Renal pelvis (tissue), 12 donors: ENCODE data around the gene GNL3. TPM values are rescaled to one million over a fixed set of nuclear protein-coding genes. Genes with fewer than 3 reads are reported as not detected.
A peak's percentile ranks its signal among the peaks of the same experiment; 100 is the strongest.
"Not testable (repeated sequence)": the region's sequence is repeated elsewhere in the genome, so short reads cannot be mapped to it uniquely, and the experiment has no call there.

Experiments used
- DNase-seq: peaks from one replicate; pipeline ENCODE4 v3.0.0-alpha.2; 2013
- long read RNA-seq, 16 experiments: transcript quantifications; one replicate each; lab custom pipeline, GENCODE V29; 2026
- polyA plus RNA-seq, 3 donors: library from polyadenylated mRNA; unstranded; fragments of 120-200 nt; gene quantifications; one replicate each; pipeline ENCODE4 v1.2.1, GENCODE V29; 2013; ENCODE audit not compliant: insufficient read length in 3 of 3

Gene GNL3, protein sequence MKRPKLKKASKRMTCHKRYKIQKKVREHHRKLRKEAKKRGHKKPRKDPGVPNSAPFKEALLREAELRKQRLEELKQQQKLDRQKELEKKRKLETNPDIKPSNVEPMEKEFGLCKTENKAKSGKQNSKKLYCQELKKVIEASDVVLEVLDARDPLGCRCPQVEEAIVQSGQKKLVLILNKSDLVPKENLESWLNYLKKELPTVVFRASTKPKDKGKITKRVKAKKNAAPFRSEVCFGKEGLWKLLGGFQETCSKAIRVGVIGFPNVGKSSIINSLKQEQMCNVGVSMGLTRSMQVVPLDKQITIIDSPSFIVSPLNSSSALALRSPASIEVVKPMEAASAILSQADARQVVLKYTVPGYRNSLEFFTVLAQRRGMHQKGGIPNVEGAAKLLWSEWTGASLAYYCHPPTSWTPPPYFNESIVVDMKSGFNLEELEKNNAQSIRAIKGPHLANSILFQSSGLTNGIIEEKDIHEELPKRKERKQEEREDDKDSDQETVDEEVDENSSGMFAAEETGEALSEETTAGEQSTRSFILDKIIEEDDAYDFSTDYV
- polyA plus RNA-seq = 100 to 1,000 TPM in 2 of 3 donors, 10 to 100 TPM in 1; 92.6 to 111 (median 106) TPM
- long read RNA-seq, donor 1, transcript GNL3-202 (15 exons, 2,040 nt) = major isoform, 22 of 144 reads
- long read RNA-seq, donor 1, transcript GNL3-204 (4 exons, 597 nt) = minor isoform, 14 of 144 reads
- long read RNA-seq, donor 1, partial matches to known transcripts = 56 of 144 reads
- long read RNA-seq, donor 1, other reads (novel, unspliced or antisense) = 51 of 144 reads
- long read RNA-seq, donor 2, transcript GNL3-202 (15 exons, 2,040 nt) = major isoform, 26 of 127 reads
- long read RNA-seq, donor 2, transcript GNL3-204 (4 exons, 597 nt) = minor isoform, 9 of 127 reads
- long read RNA-seq, donor 2, partial matches to known transcripts = 51 of 127 reads
- long read RNA-seq, donor 2, other reads (novel, unspliced or antisense) = 38 of 127 reads
- long read RNA-seq, donor 3, transcript GNL3-204 (4 exons, 597 nt) = major isoform, 13 of 122 reads
- long read RNA-seq, donor 3, transcript GNL3-202 (15 exons, 2,040 nt) = minor isoform, 12 of 122 reads
- long read RNA-seq, donor 3, partial matches to known transcripts = 90 of 122 reads
- long read RNA-seq, donor 3, other reads (novel, unspliced or antisense) = 0 of 122 reads
- long read RNA-seq, donor 4, transcript GNL3-202 (15 exons, 2,040 nt) = major isoform, 9 of 57 reads
- long read RNA-seq, donor 4, transcript GNL3-204 (4 exons, 597 nt) = minor isoform, 5 of 57 reads
- long read RNA-seq, donor 4, partial matches to known transcripts = 40 of 57 reads
- long read RNA-seq, donor 4, other reads (novel, unspliced or antisense) = 0 of 57 reads
- long read RNA-seq, donor 5, transcript GNL3-204 (4 exons, 597 nt) = major isoform, 12 of 22 reads
- long read RNA-seq, donor 5, transcript GNL3-202 (15 exons, 2,040 nt) = minor isoform, 8 of 22 reads
- long read RNA-seq, donor 5, partial matches to known transcripts = 0 of 22 reads
- long read RNA-seq, donor 5, other reads (novel, unspliced or antisense) = 0 of 22 reads
- long read RNA-seq, donor 6, transcript GNL3-202 (15 exons, 2,040 nt) = major isoform, 10 of 76 reads
- long read RNA-seq, donor 6, transcript GNL3-204 (4 exons, 597 nt) = minor isoform, 8 of 76 reads
- long read RNA-seq, donor 6, partial matches to known transcripts = 33 of 76 reads
- long read RNA-seq, donor 6, other reads (novel, unspliced or antisense) = 22 of 76 reads
- long read RNA-seq, donor 7, transcript GNL3-202 (15 exons, 2,040 nt) = major isoform, 18 of 87 reads
- long read RNA-seq, donor 7, transcript GNL3-204 (4 exons, 597 nt) = minor isoform, 11 of 87 reads
- long read RNA-seq, donor 7, partial matches to known transcripts = 36 of 87 reads
- long read RNA-seq, donor 7, other reads (novel, unspliced or antisense) = 21 of 87 reads
- long read RNA-seq, donor 8, transcript GNL3-202 (15 exons, 2,040 nt) = major isoform, 6 of 60 reads
- long read RNA-seq, donor 8, partial matches to known transcripts = 30 of 60 reads
- long read RNA-seq, donor 8, other reads (novel, unspliced or antisense) = 20 of 60 reads
- long read RNA-seq, donor 9, transcript GNL3-202 (15 exons, 2,040 nt) = major isoform, 15 of 143 reads
- long read RNA-seq, donor 9, transcript GNL3-204 (4 exons, 597 nt) = minor isoform, 5 of 143 reads
- long read RNA-seq, donor 9, partial matches to known transcripts = 76 of 143 reads
- long read RNA-seq, donor 9, other reads (novel, unspliced or antisense) = 45 of 143 reads
- long read RNA-seq, donor 10, transcript GNL3-204 (4 exons, 597 nt) = major isoform, 20 of 102 reads
- long read RNA-seq, donor 10, transcript GNL3-202 (15 exons, 2,040 nt) = minor isoform, 18 of 102 reads
- long read RNA-seq, donor 10, partial matches to known transcripts = 42 of 102 reads
- long read RNA-seq, donor 10, other reads (novel, unspliced or antisense) = 20 of 102 reads
- long read RNA-seq, donor 11, transcript GNL3-202 (15 exons, 2,040 nt) = minor isoform, 8 of 26 reads
- long read RNA-seq, donor 11, transcript GNL3-204 (4 exons, 597 nt) = major isoform, 12 of 26 reads
- long read RNA-seq, donor 11, partial matches to known transcripts = 5 of 26 reads
- long read RNA-seq, donor 11, other reads (novel, unspliced or antisense) = 0 of 26 reads
- long read RNA-seq, donor 12, transcript GNL3-204 (4 exons, 597 nt) = minor isoform, 10 of 143 reads
- long read RNA-seq, donor 12, transcript GNL3-202 (15 exons, 2,040 nt) = major isoform, 19 of 143 reads
- long read RNA-seq, donor 12, partial matches to known transcripts = 61 of 143 reads
- long read RNA-seq, donor 12, other reads (novel, unspliced or antisense) = 50 of 143 reads
- long read RNA-seq, donor 13, transcript GNL3-202 (15 exons, 2,040 nt) = minor isoform, 5 of 29 reads
- long read RNA-seq, donor 13, transcript GNL3-204 (4 exons, 597 nt) = major isoform, 10 of 29 reads
- long read RNA-seq, donor 13, transcript GNL3-212 (2 exons, 523 nt) = minor isoform, 5 of 29 reads
- long read RNA-seq, donor 13, partial matches to known transcripts = 9 of 29 reads
- long read RNA-seq, donor 13, other reads (novel, unspliced or antisense) = 0 of 29 reads
- long read RNA-seq, donor 14 = 0 reads
- long read RNA-seq, donor 15, transcript GNL3-202 (15 exons, 2,040 nt) = major isoform, 23 of 70 reads
- long read RNA-seq, donor 15, transcript GNL3-204 (4 exons, 597 nt) = minor isoform, 16 of 70 reads
- long read RNA-seq, donor 15, partial matches to known transcripts = 27 of 70 reads
- long read RNA-seq, donor 15, other reads (novel, unspliced or antisense) = 0 of 70 reads
- long read RNA-seq, donor 16, transcript GNL3-202 (15 exons, 2,040 nt) = major isoform, 21 of 57 reads
- long read RNA-seq, donor 16, transcript GNL3-204 (4 exons, 597 nt) = minor isoform, 12 of 57 reads
- long read RNA-seq, donor 16, partial matches to known transcripts = 19 of 57 reads
- long read RNA-seq, donor 16, other reads (novel, unspliced or antisense) = 0 of 57 reads

DNA sequence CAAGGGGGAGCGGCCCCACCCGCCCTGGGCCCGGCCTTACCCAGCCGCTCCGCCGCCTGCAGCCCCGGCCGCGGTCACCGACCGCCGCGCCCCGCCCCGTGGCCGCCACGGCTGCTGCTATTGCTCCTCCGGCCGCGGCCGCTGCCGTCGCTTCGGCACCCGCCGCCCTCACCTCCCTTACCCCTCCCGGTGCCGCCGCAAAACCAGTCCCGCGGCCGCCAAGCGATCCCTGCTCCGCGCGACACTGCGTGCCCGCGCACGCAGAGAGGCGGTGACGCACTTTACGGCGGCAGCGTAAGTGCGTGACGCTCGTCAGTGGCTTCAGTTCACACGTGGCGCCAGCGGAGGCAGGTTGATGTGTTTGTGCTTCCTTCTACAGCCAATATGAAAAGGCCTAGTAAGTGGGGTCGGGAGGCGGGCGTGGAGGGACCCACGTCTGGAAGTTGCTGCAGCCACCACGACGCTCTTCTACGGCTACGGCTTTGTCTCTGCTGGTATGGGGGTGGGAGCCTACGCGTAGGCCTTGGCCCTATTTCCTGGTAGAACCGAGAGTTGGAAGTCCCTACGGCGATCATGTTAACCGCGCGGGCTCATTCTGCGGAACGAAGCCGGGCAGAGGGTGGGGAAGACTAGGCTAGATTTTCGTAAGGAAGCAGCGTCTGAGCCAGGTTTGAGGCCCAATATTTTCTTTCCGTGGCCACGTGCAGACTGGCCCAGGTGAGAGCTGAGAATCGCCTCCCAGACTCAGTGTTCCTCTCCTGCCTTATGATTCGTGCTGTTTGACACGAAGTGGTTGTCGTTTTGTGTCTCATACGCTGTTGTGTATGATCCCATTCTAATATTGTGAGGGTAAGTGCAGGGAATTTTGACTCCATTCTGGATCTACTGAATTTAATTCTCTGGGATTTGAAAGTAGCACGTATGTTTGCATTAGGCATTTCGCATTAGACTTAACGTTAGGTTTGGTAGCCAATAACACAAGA, at the start of gene GNL3, which contains the start of gene PBRM1:
Gene GNL3, plus strand, starts transcription at position 324 of the 983 bp plus-strand sequence. Its CDS starts 61 bp downstream, at position 385.
Gene PBRM1, minus strand, starts transcription at position 205 of the 983 bp plus-strand sequence.
- DNase-seq = peak; percentile 95

DNA sequence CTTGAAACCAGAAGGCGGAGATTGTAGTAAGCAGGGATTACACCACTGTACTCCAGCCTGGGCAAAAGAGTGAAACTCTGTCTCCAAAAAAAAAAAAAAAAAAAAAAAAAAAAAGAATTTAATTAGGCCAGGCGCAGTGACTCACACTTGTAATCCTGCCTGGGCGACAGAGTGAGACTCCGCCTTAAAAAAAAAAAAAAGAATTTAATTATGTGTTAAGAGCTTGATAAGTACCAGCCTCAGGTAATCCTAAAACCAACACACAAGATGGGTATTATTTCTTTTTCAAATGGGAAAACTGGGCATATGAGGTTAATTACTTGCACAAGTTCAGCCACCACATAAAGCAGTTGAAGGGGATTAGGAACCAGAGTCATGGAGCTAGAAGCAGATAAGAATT, 49.2 kb upstream of the GNL3 start:
- DNase-seq = no peak

DNA sequence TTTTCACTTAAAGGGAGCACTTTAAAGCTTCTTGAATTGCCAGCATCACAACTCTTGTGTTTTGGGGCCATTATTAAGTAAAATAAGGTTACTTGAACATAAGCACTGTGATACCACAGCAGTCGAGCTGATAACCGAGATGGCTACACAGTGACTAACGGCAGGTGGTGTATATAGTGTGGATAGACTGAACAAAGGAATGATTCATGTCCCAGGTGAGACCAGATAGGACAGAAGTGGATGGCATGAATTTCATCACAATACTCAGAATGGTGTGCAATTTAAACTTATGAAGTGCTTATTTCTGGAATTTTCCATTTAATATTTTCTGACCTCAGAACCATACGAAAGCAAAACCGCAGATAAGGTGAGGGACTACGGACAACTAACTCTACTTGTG, 40.3 kb upstream of the GNL3 start:
- DNase-seq = no peak

DNA sequence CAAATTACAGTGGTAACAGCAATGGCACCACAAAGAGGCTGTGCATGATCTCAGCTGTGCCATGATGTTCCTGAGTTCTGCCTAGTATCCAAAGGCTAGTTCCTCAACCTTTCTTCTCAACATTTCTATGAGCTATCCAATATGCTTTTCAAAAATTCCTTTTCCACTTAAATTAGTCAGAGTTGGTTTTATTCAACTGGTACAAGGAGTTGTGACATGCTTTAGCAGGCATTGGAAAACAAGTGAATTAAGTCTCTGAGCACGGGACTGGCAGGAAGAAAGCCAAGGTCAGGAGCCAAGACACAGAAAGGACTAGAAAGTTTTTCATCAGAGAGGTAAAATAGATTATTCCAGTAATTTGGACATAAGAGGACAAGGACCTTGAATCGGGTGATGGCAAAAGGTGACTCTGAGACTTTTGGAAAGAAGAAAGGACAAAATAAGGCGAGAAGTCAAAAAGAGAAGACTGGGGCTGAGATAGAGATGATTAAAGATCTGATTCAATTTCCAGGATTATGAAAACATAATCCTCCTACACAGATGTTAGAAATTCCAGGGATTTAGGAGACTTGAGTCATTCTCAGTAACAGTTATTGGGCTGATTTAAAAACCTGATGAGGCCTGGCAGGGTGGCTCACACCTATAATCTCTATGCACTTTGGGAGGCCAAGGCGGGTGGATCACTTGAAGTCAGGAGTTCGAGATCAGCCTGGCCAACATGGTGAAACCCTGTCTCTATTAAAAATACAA, 36.2 kb upstream of the GNL3 start:
- DNase-seq = no peak

DNA sequence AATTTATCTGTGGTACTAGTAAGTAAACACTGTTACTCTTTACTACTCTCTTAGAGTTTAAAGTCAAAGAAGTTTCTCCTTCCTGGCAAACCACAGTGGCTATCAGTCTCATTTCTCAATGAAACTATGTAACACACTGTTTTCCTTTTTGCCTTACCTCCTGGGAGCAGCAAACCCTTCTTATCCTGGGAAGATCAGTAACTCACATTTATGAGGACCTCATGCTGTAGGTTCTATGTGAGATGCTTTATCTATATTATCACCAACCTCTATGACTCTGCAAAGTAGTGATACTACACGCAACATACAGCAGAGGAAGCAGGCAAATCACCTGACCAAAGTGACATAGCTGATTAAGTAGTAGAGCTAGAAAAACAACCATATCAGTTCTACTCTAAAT, 35.4 kb upstream of the GNL3 start:
- DNase-seq = no peak

DNA sequence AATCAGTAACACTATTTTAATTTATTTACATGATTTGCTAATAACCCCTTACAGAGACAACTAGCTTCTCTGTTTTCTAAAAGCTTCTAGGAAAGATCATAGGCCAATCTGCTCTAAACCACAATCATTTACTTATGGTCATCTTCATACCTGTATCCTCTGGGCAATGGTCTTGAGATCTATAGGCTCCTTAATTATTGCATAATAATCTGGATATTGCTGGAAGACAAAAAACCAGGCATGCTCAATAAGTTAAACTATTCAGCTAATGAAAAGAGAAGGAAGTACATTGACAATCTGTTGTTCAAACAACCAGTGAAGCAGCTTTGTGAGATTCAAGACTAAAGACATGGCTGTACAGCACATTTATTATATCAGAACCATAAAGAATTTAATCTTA, 34.2 kb upstream of the GNL3 start:
- no peak for DNase-seq

DNA sequence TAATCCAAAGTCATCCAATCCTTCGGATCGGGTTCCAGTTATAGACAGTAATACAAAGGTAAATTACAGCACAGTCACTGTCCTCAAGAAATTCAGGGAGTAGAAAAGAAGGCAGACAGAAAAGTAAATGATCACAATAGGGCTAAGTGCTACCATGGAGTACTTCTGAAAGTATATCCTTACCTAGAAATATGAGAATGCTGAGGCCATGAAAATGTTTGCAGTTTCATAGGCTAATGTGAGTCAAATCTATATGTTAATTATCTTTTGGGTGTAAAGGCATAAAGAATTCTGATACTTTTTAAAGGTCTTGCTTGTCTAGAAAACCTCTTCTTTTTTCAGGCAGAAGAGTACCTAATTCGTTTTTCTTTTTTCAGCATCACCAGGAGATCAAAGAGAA, 29.9 kb upstream of the GNL3 start:
- no peak for DNase-seq

DNA sequence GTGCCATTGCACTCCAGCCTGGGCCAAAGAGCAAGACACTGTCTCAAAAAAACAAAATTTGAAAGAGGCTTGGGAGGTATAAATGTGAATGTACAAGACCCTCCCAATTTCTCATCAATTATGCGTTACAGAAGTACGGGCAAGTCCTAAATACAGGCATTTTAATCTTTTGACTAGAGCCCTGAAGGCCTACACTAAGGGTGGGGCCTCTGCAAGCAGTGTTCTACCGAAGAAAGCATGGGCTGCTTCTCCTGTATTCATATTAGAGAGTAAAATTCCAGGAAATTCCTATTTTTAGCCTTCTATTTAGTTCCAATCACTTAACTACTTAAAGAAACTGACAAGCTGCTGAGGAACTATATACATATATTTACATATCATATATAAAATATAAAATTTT, 25.8 kb upstream of the GNL3 start:
- DNase-seq = no peak

DNA sequence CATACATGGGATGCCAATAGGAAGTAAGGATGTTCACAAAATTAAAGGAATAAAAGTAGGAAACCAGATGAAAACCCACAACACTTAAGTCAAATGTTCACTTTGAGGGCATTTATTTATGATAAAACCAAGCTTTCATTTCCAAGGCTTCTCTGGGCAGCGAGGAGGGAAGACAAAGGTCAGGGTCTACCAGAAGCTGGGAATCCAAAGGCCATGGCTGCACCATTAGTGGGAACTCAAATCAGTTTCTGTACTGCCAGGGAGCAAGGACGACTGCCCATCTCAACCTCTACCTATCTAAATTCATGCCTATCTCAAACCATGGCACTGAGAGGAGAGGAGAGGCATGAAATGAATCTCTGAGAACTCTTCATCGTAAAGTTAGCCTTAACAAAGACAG, 22.7 kb upstream of the GNL3 start:
- no peak for DNase-seq

DNA sequence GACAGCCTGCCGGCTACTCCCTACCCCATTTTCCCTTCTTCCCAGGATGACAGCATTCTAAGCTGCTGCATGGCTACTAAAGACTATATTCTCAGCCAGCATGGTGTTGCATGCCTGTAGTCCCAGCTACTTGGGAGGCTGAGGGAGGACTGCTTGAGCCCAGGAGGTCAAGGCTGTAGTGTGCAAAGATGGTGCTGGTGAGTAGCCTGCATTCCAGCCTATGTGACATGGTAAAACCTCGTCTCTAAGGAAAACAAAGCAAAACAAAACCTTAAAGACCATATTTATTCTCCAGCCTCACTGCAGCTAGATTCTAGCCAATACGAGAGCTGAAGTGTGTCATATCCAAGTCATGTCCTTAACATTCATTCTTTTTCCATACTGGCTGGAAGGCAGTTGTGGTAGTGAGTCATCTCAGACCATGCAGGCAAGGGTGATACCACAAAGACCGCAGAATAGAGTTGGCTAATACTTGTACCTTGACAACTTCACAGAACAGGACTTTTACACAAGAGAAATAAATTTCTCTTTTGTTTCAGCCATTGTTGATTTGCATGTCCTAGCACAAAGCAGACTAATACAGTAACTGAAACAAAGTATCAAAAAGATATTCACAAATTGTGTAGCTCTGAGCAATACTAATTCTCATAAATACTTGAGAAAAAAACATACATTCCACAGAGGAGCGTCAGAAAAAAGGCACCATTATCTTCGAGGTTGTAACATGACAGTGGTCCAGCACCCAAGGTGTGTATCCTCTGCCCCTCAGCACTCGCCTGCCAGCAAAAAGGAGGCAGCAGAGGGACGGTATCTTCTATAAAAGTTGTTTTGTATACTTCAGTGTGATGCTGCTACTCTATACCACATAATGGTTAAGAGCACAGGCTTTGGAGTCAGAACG, 15.0 kb upstream of the GNL3 start:
- no peak for DNase-seq

DNA sequence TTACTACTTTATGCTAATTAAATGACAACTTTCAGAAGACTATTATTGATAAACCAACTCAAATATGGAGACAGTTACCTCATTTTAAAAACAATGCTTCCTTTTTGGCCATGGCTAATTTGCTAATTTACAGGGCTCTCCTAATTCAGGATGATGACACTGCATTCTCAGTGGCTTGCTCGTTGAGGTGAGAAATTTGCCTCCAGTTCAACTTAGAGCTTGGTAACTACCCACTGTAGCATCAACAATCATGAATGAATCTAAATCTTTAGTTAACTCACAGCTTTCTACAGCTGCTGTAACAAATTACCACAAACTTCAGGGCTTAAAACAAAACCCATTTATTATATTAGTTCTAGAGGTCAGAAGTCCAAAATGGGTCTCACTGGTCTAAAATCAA, 14.2 kb upstream of the GNL3 start:
- no peak for DNase-seq

DNA sequence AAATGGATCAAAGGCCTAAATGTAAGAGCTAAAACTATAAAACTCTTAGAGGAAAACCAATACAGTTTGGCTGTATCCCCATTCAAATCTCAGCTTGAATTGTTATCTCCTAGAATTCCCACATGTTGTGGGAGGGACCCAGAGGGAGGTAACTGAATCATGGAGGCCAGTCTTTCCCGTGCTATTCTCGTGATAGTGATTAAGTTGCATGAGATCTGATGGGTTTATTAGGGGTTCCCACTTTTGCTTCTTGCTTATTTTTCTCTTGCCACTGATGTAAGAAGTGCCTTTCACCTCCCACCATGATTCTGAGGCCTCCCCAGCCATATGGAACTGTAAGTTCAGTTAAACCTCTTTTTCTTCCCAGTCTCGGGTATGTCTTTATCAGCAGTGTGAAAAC, 9.6 kb upstream of the GNL3 start:
- not testable (repeated sequence) for DNase-seq

DNA sequence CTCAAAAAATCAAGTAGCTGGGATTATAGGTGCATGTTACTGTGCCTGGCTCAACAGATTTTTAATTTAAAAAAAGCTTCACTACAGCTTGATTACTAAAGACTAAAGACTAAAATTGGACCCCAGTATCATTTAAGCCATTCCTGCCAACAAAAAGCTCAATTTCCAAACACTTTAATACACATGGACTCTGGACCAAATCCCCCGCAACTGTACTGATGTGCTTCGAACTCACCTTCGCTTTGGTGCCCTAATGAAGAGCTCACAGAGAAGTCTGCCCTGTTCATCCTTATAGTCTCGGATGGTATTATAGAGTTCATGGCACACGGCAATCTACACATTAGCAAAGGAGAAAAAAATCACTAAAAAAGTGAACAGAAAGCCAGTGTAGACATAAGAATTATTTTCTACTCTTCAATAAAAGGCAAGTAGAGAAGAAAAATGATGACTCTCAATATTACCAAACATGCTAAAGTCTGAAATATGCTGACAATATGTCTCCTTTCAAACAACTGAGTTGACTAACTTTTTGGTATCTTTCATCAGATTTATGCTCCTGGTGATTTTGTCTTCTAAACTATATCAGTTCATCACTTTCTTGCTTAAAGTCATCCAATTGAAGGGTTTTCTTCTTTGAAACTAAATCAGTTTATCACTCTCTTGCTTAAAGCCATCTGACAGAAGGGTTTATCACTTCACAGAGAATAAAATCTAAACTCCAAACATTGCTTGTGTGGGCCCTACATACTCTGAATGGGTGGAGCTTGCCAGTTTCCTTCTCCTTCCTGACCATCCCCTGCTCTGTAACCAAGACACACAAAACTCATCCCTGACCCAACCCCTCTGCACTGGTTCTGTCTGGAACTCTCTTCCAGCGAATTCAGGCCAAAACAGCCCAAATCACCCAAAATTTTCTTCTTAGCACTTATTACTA, 7.3 kb upstream of the GNL3 start:
- no peak for DNase-seq
